GM18868 (cell line): Measurements from ENCODE around the gene MPPE1.
"Not testable (repeated sequence)": the region's sequence is repeated elsewhere in the genome, so short reads cannot be mapped to it uniquely, and the experiment has no call there.

Source experiments
- ATAC-seq: cut with Tn5 transposase; IDR thresholded peaks from one replicate; pipeline ENCODE4 v1.9.1; 2021; ENCODE audit warnings: mild to moderate bottlenecking, moderate library complexity; ENCODE audit not compliant: unreplicated experiment

The MPPE1 gene

DNA sequence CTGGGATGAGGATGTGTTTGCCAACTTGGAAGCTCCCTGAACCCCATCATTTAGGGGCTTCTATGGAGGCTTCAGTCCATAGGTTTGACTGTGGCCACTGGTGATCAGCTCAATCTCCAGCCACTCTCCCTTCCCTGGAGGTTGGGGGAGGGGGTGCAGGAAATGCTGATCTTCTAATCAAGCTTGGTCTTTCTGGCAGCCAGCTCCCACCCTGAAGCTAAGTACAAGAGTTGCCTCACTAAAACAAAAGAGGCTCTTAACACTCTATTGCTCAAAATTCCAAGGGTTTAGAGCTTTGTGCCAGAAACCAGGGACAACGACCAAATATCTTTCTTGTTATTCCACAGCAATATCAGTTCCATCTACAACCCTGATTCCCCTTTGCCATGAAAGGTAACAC, 19.4 kb upstream of the MPPE1 start:
- no peak for ATAC-seq

DNA sequence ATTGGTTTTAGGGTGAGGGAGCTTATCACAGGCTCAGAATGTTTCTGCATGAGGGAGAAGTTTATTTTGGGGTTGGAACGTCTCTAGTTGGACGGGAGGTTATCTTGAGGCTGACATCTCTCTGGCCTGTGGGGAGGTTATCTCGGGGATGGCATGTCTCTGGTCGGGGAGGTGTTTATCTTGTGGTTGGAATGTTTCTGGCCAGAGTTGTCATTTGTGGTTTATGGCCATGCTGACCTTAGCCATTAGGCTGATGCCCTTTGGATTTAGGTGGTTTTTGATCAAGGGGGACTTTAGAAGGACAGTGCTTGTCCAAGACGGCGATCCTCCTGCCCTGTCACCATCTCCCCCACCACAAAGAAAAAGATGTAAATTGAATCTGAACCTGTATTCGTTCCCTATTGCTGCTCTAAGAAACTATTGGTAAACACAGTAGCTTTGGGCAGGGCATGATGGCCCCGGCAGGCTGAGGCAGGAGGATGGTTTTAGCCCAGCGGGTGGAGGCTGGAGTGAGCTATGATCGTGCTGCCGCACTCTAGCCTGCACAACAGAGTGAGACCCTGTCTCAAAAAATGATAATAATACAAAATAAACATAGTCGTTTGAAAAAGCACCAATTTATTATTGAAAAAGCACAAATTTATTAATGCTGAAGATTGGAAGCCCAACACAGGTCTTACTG, 17.8 kb upstream of the MPPE1 start:
- ATAC-seq, result no peak

DNA sequence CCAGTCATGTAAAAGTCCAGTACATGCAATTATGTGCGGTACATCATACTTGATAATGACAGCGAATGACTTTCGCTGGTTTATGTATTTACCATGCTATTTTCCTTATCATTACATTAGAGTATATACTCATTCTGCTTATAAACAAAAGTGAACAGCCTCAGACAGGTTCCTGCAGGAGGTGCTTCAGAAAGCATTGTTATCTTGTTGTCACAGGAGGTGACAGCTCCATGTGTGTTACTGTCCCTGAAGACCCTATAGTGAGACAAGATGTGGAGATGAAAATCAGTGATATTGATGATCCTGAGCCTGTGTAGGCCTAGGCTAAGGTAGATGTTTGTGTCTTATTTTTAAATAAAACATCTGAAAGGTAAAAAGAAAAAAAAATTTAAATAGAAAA, 15.3 kb upstream of the MPPE1 start:
- ATAC-seq, result no peak

DNA sequence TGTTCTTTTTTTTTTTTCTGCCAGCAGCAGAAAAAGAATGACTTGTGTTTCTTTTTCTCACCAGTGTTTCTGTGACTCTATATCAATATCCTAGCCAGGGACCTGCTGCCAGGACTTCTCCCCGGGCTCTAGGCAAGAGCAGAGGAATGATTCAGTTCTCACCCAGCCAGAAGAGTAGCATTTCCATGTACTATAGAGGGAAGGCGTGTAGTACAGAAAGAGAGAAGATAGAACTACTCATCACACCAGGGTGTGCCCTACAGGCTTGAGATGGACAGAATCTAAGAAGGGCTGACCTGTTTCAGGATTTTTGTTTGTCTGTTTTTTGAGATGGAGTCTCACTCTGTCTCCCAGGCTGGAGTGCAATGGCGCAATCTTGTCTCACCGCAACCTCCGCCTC, 11.4 kb upstream of the MPPE1 start:
- not testable (repeated sequence) for ATAC-seq

DNA sequence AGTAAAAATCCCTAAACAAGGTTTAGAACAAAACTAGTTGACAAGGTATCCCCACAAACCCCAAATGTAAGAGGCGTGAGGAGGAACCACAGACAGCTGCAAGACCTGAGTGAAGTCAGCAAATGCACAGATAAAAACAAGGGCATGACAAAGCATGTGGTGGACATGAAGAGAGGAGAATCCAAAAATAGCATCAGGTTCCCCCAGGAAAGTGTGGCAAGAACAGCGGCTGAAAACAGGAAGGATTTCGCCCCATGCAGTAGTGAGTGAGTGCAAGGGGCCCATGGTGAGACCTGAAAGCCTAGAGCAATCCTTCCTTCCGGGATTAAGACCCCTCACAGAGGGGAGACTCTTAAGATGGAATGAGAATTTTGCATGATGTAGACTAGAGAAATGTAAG, 8.8 kb upstream of the MPPE1 start:
- ATAC-seq, result not testable (repeated sequence)

DNA sequence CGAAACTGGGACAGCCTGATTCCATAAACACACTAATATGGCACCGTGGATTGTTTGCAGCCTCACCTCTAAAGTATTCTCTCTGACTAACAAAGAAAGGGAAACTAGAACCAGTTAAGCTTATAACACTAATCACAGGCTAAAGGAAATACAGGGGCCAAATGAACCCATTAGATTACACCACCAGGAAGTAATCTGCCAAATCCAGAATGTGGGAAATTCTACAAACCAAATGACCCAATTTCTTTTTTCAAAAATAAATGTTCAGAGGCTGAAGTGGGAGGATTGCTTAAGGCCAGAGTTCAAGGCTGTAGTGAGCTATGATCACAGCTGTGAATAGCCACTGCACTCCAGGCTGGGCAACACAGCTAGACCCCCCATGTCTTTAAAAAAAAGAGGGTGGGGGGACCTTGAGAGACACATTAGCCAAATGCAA, 1.5 kb upstream of the MPPE1 start:
- no peak for ATAC-seq

DNA sequence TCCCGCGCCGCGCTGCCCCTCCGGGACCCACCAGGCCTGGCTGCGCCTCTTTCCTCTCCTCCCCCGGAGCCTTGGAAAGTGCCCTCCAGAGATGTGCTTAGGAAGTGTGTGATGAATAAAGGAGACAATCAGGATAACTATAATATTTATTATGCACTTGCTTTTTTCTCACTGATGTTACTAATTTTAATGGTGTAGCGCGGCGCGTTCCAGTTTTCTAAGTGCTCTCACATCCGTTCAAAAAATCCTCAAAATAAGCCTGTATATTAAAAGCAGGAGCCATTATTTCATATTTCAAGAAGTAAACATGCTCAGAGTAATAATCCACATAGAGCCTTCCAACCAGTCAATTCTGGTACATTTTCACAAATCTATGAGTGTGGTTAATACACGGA, 941 bp upstream of the MPPE1 start:
- ATAC-seq, result no peak

DNA sequence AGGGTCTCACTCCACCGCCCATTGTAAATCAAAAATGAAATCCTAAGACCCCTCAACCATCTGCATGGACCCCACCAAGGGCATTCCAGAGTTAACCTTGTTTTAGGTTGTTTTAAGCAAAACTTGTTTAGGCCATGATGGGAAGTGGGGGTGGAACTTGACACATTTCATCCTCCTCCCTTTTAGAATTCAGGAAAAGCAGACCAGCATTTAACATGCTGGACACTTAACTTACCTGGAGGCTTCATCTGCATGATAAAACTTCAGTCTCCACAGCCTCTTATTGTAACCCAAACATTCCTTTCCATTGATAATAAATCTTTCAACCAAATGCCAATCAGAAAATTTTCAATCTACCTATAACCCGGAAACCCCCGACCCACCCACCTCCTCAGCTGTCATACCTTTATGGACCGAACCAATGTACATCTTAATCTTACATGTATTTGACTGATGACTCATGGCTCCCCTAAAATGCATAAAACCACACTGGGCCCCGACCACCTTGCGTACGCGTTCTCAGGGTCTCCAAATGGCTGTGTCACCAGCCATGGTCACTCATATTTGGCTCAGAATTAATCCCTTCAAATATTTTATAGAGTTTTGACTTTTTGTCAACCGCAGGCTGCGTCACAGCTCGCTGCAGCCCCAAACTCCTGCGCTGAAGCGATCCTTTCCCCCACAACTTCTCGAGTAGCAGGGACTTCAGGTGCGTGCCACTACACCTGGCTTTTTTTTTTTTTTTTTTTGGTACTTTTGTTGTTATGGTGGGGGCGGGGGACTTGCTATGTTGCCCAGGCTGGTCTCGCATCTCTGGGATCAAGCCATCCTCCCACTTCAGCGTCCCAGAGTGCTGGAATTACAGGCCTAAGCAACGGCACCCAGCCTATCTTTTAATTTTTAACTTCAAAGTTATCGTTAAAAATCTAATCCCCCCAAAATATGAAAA, 917 bp downstream of the MPPE1 start:
- no peak for ATAC-seq

DNA sequence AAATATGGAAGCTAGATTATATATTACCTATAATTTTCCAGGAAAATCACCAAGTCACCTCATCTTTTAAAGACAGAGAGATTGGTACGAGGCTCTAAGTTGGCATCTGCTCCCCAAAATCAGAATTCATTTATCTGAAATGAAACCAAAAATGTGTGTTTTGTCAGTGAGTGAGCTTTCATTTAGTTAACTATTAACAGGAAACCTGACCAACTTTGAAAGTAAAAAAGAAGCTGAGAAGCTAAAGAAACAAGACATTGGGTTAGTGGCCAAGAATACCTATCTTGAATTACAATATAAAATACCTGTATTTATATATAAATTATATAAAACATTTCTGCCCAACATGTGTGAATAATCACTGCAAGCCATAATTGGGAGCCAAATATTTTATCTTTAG, 1.9 kb downstream of the MPPE1 start:
- no peak for ATAC-seq

DNA sequence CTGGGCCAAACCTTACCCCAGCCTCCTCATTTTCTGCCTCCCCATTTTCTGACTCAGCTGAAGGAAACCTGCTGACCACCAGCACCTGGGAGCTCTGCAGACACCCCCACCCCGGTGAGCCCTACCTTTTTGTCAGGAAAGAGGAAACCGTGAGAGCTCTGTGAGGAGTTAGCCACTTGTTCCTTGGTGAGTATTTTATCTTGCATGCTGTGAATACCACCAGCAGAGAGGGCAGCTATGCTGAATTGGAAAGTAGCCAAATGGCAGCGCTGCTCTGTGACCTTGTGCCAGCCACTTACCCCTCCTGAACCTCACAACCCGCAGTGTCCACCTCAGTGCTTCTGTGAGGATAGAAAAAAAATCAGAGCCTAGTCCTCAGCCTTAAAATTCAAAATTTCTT, 2.5 kb downstream of the MPPE1 start:
- ATAC-seq, result no peak

DNA sequence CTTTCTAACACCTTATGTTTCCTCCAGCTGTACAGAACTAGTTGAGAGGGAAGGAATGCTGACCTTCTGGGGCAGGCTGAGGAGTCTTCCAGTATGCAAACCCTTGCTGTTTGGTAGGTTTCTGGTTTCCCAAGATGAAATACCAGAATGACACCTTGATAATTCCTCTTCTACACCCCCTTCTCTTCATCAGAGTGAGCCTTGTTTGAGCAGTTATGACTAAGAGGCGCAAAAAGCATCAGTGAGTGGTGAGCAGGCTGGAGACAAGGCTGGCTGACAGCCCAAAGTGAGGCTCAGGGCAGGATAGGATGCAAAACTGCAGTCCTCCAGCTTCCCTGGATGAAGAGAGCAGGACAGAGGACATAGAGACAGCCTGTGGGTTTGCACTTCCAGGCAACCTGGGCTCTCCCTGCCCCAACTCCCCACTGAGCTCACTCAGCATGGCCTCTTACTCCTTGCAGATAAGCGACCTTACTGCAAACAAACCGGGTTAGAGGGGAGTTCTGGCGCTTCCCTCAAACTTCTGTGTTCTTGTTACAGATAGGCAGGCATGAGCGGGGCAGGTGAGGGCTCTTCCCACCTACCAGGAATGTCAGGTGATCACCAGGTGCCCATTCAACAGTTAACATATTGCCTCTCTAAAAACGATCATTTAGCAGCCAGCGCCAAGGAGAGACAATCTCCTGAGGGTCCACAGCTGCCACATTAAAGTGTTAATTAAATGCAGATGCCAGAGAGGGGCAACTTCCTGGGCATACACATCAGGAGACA, 5.4 kb downstream of the MPPE1 start:
- ATAC-seq, result no peak

DNA sequence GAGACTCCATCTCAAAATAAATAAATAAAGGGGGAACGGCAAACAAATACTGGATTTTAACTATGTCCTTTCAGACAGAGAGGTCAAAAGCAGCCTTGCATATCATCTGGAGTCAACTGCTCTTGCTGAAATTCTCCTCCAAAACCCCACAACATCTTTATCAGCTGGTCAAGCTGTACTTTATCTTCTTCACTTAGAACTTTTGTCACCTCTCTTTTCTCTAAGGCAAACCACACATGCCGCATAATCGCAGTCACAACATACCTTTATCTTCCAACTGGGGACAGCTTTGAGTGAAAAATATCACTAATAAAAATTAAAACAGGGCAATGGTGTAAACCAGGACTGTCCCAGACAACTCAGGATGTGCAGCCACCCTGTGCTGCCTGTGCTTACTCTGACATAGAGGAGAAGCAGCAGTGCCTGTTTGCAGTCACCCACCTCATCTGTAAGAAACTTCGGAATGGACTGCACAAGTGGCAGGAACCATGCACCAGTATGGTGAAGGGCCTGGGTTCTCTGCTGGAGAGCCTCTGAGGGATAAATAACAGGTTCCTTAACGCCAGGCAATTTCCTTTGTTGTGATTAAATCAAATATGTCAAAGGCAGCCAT, 6.2 kb downstream of the MPPE1 start:
- no peak for ATAC-seq

DNA sequence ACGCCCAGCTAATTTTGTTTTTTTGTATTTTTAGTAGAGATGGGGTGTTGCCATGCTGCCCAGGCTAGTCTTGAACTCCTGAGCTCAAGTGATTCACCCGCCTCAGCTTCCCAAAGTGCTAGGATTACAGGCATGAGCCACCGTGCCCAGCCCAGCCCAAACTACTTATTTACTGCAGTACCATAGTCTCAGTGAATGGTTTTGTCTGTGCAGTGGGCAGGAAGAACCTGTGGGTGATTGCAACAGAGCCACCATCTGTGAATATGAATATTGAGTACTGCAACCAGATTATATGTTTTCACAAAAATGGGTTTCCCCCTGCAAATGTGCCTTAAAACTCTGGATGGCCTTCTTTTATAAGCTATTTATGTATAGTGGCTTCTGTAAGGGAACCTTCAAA, 9.1 kb downstream of the MPPE1 start:
- ATAC-seq, result no peak

DNA sequence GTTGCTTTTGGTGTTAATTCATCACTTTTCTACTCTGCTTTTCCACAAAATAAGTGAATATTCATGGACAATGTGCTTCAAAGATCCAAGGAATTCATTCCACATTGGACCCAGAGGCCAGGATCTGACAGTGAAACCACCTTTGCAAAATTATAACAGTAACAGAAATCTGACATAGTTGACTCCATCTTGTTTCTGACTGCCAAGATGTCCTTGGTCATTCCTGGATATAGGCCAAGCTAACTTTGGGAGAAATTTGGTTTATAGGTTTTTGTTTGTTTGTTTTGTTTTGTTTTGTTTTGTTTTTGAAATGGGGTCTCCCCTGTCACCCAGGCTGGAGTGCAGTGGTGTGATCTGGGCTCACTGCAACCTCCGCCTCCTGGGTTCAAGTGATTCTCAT, 10.3 kb downstream of the MPPE1 start:
- no peak for ATAC-seq

DNA sequence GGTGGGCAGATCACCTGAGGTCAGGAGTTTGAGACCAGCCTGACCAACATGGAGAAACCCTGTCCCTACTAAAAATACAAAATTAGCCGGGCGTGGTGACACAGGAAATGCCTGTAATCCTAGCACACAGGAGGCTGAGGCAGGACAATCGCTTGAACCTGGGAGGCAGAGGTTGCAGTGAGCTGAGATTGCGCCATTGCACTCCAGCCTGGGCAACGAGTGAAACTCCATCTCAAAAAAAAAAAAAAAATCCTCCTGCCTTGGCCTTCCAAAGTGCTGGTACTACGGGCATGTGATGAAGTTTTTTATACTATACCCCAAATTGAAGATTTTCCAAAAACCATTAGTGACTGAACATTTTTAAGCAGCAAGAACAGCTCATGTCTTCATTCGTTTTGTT, 15.7 kb downstream of the MPPE1 start:
- ATAC-seq, result not testable (repeated sequence)

DNA sequence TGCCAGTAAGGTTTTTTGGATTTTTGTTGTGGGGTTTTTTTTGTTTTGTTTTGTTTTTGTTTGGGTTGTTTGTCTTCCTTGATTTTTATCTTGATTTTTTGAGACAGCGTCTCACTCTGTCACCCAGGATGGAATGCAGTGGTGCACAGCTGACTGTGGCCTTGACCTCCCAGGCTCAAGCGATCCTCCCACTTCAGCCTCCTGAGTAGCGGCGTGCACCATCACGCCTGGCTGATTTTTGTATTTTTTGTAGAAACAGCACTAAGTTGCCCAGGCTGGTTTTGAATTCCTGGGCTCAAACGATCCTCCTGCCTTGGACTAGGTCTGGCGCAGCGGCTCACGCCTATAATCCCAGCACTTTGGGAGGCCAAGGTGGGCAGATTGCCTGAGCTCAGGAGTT, 16.4 kb downstream of the MPPE1 start:
- ATAC-seq, result no peak

DNA sequence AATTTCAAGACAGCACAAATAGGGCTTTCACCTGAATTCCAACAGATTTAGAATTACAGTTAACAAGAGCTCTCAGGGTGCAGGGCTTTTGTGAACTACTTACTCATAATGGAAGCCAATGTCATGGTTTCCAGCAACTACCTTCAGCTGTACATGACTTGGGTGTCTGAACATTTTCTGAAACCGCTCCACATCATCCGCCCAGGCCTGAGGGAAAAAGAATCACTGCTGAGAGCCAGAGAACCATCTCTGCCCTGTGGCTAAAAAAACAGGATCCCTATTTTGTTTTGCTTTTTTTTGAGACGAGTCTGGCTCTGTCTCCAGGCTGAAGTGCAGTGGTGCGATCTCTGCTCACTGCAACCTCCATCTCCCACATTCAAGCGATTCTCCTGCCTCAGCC, 18.8 kb downstream of the MPPE1 start:
- ATAC-seq, result no peak

DNA sequence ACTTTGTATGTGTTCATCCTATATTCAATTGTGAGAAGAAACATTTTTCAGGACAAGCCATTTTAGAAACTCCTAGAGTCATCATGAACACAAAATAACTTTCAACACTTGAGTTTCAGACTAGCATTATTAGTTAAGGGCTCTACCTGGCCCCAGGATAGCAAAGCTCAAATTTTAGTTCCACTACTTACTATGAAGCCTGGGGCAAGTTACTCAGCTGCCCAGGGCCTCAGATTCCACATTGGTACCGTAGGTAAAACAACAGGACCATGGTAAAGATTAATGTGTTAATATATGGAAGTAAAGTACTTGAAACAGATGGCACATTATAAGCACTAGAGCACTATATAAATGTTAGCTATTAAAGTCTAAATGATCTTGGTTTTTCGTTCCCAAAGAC, 19.4 kb downstream of the MPPE1 start:
- ATAC-seq, result no peak

DNA sequence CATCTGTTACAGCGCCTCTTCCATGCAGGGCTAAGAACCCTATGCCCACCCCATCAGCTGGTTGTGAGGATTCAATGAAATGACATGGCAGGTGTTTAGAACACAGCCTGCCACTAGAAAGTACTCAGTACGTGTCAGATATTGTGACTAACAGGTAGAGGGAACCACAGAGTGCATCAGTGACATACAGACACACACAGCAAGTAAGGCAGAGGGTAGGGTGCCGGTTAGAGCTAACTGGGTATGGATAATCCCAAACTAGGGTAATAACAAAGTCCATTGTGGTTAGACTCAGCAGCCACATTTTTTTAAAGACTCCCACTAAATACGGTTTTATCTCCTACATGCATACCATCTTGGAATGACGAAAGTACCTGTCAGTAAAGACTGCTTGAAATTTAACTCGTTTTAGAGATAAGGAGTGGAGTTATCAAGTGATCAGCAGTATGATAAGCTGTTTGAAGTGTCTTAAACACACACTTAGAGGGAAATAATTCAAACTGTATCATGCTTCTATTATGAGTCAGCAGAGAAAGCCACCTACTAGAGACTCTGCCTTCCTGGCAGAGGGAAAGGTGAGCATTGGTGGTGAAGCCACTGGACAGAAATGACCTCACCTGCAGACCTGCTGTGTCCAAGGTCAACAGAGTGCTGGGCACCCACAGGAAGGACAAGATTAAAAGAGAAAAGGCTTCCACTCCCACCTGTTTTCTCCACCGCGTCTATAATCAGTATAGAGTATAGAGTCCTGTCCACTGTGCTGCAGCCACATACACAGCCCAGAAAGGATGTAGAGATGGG, 20.6 kb downstream of the MPPE1 start:
- ATAC-seq, result no peak

DNA sequence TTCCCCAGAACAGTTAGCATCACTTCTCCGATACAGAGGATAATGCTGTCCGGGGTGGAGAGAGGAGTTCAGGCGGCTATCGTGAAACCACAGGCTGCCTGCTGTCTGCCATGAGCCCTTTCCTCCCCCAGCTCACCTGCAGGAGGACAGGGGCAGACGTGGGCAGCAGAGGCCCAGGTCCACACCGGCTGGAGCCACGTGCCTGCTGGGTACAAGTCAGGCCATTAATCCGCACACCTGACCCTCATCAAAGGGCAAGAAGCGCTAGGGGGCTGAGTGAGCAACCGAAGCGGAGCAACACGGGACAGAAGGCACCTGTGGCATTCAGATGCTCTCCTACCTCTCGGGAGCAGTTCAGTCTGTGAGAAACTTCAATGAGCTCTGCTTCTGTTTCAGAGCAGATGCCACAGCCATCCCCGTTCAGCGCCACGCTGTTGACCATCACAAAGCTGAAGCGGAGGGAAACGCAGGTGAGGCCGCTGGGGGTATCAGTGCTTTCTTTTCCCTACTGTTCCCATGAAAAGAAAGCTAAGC, 21.5 kb downstream of the MPPE1 start:
- no peak for ATAC-seq
